Measurements from ENCODE around the gene C14orf93. TPM values are rescaled to one million over a fixed set of nuclear protein-coding genes. Genes with fewer than 3 reads are reported as not detected.
"Not testable (repeated sequence)": the region's sequence is repeated elsewhere in the genome, so short reads cannot be mapped to it uniquely, and the experiment has no call there.

The C14orf93 gene
- total RNA-seq, 1 donor from 2014 or later, result 14.0 TPM

GRCh38 chr14:23020143-23021128, 10.5 kb upstream of the C14orf93 start:
- TF ChIP-seq, protein P1, sequence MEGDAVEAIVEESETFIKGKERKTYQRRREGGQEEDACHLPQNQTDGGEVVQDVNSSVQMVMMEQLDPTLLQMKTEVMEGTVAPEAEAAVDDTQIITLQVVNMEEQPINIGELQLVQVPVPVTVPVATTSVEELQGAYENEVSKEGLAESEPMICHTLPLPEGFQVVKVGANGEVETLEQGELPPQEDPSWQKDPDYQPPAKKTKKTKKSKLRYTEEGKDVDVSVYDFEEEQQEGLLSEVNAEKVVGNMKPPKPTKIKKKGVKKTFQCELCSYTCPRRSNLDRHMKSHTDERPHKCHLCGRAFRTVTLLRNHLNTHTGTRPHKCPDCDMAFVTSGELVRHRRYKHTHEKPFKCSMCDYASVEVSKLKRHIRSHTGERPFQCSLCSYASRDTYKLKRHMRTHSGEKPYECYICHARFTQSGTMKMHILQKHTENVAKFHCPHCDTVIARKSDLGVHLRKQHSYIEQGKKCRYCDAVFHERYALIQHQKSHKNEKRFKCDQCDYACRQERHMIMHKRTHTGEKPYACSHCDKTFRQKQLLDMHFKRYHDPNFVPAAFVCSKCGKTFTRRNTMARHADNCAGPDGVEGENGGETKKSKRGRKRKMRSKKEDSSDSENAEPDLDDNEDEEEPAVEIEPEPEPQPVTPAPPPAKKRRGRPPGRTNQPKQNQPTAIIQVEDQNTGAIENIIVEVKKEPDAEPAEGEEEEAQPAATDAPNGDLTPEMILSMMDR (IDR thresholded peaks at IDR 0.05; ENCODE audit: unreplicated experiment), result no peak
- Mint-ChIP-seq H3K36me3 (peaks cover 9% of the 10 kb centered on the region), H3K4me3 (no peak overlapping the region), H3K4me1 (peaks cover 12% of the 10 kb centered on the region), H3K27me3 (ENCODE audit: low read depth) (no peaks in the 10 kb centered on the region), H3K9me3 (no peaks in the 10 kb centered on the region), H3K27ac (no peak overlapping the region)
- no peak for DNase-seq (ENCODE audit: low spot score in 2 of 2, unreplicated experiment in 2 of 2)

DNA sequence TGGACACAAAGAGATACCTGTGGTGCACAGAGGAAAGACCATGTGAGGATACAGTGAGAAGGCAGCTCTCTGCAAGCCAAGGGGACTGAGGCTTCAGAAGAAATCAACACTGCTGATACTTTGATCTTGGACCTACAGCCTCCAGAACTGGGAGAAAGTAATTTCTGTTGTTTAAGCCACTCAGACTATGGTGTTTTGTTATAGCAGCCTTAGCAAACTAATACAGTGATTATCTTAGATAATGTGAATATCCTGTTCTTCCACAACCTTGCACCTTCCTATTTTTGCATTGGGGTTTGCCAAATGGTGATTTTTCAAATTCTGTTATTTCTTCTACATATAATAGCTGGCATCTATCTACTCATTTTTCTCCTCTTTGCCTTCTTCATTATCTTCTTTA, 8.2 kb upstream of the C14orf93 start:
- no peaks in the 10 kb centered on the region for H3K9me3 Mint-ChIP-seq
- no peaks in the 10 kb centered on the region for H3K36me3 Mint-ChIP-seq
- TF ChIP-seq, protein P1 (IDR thresholded peaks at IDR 0.05; ENCODE audit: unreplicated experiment), result no peak
- DNase-seq (ENCODE audit: low spot score in 2 of 2, unreplicated experiment in 2 of 2), result no peak
- H3K27me3 Mint-ChIP-seq (ENCODE audit: low read depth), result no peaks in the 10 kb centered on the region
- peaks cover 2% of the 10 kb centered on the region for H3K4me1 Mint-ChIP-seq
- no peak overlapping the region for H3K4me3 Mint-ChIP-seq
- H3K27ac Mint-ChIP-seq, result no peak overlapping the region

GRCh38 chr14:23017091-23017490, 7.1 kb upstream of the C14orf93 start:
- Mint-ChIP-seq H3K27me3 (ENCODE audit: low read depth) (no peaks in the 10 kb centered on the region), H3K9me3 (no peaks in the 10 kb centered on the region), H3K4me3 (no peak overlapping the region), H3K36me3 (no peaks in the 10 kb centered on the region), H3K27ac (no peak overlapping the region), H3K4me1 (no peaks in the 10 kb centered on the region)
- TF ChIP-seq, protein P1 (IDR thresholded peaks at IDR 0.05; ENCODE audit: unreplicated experiment), result no peak
- no peak for DNase-seq (ENCODE audit: low spot score in 2 of 2, unreplicated experiment in 2 of 2)

DNA sequence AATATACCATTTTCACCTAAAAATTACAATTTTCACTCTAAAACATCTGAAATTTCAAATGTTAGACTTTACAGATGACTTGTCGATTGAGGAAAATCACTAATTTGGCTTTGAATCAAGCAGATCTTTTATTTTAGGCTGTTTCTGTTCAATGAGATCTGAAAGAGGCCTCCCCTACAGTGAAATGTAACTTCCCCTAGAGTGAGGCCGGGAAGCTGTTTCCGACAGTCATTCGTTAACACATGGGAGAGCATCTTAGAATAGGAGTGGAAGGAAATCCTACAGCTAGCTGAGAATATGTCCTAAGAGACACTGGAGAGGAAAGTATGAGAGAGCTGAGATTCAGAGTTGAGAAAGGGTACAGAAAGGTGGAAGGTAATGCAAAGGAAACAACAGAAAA, 5.7 kb upstream of the C14orf93 start:
- H3K4me1 Mint-ChIP-seq, result peaks cover 2% of the 10 kb centered on the region
- H3K4me3 Mint-ChIP-seq, result no peak overlapping the region
- H3K9me3 Mint-ChIP-seq, result no peaks in the 10 kb centered on the region
- no peaks in the 10 kb centered on the region for H3K27me3 Mint-ChIP-seq (ENCODE audit: low read depth)
- no peak for DNase-seq (ENCODE audit: low spot score in 2 of 2, unreplicated experiment in 2 of 2)
- H3K27ac Mint-ChIP-seq, result no peak overlapping the region
- H3K36me3 Mint-ChIP-seq, result no peaks in the 10 kb centered on the region
- TF ChIP-seq, protein P1 (IDR thresholded peaks at IDR 0.05; ENCODE audit: unreplicated experiment), result no peak

DNA sequence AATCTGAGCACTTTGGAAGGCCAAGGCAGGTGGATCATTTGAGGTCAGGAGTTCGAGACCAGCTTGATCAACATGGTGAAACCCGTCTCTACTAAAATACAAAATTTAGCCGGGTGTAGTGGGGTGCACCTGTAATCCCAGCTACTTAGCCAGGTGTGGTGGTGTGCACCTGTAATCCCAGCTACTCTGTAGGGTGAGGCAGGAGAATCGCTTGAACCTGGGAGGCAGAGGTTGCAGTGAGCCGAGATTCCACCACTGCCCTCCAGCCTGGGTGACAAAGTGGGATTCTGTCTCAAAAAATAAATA, 3.8 kb upstream of the C14orf93 start:
- H3K9me3 Mint-ChIP-seq; H3K27me3 Mint-ChIP-seq (ENCODE audit: low read depth); H3K27ac Mint-ChIP-seq; DNase-seq (ENCODE audit: low spot score in 2 of 2, unreplicated experiment in 2 of 2); H3K36me3 Mint-ChIP-seq; H3K4me3 Mint-ChIP-seq: not testable (repeated sequence)
- H3K4me1 Mint-ChIP-seq, result peaks cover 16% of the 10 kb centered on the region

DNA sequence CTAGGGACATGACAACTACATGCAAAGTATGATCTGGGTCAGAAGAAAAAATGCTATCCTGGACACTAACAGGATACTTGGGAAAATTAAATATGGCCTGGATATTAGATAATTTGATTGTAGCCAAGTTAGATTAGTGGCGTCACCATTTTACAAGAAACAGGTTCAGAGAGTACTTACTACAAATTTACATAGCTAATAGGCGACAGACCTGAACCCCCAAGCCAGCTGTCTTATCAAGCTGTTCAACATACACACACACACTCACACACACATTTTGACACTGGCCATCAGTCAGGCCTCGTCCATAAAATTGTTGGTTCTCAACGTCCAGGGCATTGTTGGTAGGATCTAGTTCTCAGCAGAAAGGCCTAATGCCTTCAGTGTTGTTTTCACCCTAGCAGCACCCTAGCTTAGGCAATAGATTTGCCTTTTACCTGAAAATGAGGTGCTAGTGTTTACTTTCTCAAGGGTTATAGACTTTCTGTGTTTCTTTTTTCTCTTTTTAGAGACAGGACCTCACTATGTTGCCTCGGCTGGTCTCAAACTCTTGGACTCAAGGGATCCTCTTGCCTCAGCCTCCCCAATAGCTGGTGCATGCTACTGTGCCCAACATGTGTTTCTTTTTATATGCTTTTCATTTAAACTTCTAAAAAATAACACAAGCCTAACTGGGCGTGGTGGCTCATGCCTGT, 3.3 kb upstream of the C14orf93 start:
- TF ChIP-seq, protein P1 (IDR thresholded peaks at IDR 0.05; ENCODE audit: unreplicated experiment), result no peak
- DNase-seq (ENCODE audit: low spot score in 2 of 2, unreplicated experiment in 2 of 2), result no peak
- H3K9me3 Mint-ChIP-seq, result no peaks in the 10 kb centered on the region
- peaks cover 20% of the 10 kb centered on the region for H3K4me1 Mint-ChIP-seq
- H3K36me3 Mint-ChIP-seq, result no peaks in the 10 kb centered on the region
- H3K27ac Mint-ChIP-seq, result no peak overlapping the region
- H3K27me3 Mint-ChIP-seq (ENCODE audit: low read depth), result no peaks in the 10 kb centered on the region
- H3K4me3 Mint-ChIP-seq, result no peak overlapping the region
